Measurements from ENCODE around the gene SBK2.

- TF ChIP-seq REST (IDR thresholded peaks at IDR 0.05; ENCODE audit: low read depth) = no peak
- no peak for TF ChIP-seq CREB1 (IDR thresholded peaks at IDR 0.05; ENCODE audit: low read depth)
- TF ChIP-seq TEAD4 (IDR thresholded peaks at IDR 0.05) = no peak
- TF ChIP-seq RAD21 (IDR thresholded peaks at IDR 0.05; ENCODE audit: low read depth) = no peak
- TF ChIP-seq, protein P1, sequence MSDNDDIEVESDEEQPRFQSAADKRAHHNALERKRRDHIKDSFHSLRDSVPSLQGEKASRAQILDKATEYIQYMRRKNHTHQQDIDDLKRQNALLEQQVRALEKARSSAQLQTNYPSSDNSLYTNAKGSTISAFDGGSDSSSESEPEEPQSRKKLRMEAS (IDR thresholded peaks at IDR 0.05) = no peak
- no peak for TF ChIP-seq FOXM1 (IDR thresholded peaks at IDR 0.05; ENCODE audit: borderline replicate concordance, low read depth)
- TF ChIP-seq YY1 (IDR thresholded peaks at IDR 0.05; ENCODE audit: low read depth) = no peak
- TF ChIP-seq, protein P2, sequence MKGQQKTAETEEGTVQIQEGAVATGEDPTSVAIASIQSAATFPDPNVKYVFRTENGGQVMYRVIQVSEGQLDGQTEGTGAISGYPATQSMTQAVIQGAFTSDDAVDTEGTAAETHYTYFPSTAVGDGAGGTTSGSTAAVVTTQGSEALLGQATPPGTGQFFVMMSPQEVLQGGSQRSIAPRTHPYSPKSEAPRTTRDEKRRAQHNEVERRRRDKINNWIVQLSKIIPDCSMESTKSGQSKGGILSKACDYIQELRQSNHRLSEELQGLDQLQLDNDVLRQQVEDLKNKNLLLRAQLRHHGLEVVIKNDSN (IDR thresholded peaks at IDR 0.05) = no peak
- no peak for TF ChIP-seq NFIC (IDR thresholded peaks at IDR 0.05)
- no peak for TF ChIP-seq TAF1 (IDR thresholded peaks at IDR 0.05; ENCODE audit: low read depth)
Measured at GRCh38 chr19:55559684-55560083, 22.8 kb upstream of the SBK2 start.

All from Ishikawa (cell line).